Measurements from ENCODE around the gene CDKN1B.

Gene CDKN1B

DNA sequence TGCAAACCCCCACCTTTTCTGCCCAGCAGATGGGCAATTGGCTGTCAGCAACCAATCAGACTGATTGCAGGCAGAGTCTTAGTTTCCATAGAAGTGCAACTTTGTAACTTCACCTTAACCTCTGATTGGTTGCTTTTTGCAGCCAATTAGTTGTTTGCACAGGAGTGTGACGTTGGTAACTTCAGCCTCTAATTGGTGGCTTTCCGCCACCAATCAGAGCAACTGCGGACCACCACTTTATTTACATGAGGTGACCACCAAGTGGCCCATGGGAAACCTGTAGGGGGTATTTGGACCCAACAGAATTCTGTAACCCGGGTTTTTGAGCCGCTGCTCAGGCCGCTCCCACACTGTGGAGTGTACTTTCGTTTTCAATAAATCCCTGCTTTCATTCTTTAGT is 32.3 kb downstream of the CDKN1B start:
- peak overlapping the region; percentile 24 for H3K4me3 ChIP-seq (ENCODE audit: low read length)
- TF ChIP-seq, protein P1, sequence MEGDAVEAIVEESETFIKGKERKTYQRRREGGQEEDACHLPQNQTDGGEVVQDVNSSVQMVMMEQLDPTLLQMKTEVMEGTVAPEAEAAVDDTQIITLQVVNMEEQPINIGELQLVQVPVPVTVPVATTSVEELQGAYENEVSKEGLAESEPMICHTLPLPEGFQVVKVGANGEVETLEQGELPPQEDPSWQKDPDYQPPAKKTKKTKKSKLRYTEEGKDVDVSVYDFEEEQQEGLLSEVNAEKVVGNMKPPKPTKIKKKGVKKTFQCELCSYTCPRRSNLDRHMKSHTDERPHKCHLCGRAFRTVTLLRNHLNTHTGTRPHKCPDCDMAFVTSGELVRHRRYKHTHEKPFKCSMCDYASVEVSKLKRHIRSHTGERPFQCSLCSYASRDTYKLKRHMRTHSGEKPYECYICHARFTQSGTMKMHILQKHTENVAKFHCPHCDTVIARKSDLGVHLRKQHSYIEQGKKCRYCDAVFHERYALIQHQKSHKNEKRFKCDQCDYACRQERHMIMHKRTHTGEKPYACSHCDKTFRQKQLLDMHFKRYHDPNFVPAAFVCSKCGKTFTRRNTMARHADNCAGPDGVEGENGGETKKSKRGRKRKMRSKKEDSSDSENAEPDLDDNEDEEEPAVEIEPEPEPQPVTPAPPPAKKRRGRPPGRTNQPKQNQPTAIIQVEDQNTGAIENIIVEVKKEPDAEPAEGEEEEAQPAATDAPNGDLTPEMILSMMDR (conservative IDR thresholded peaks at IDR 0.05; ENCODE audit: low read length), result no peak
- DNase-seq (ENCODE audit: low read depth), result peak; percentile 69

DNA sequence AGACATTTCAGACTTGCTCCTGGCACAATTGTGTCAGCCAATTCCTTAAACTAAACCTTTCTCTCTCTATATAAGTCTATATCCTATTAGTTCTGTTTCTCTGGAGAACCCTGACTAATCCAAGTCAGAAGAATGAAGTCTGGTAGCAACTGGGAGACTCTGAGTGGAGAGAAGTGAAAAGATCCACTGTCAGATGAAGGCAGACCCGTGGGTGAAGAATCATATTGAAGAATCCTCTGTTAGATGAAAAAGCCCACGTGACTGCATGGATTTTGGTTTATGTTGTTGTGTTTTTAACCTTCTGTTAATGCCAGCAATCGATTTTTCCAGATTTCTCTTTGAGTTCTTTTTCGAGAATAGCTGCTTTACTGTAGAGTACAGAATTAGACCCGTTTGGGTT is 38.8 kb downstream of the CDKN1B start:
- TF ChIP-seq, protein P1 (conservative IDR thresholded peaks at IDR 0.05; ENCODE audit: low read length), result no peak
- H3K4me3 ChIP-seq (ENCODE audit: low read length), result no peak overlapping the region
- no peak for DNase-seq (ENCODE audit: low read depth)

DNA sequence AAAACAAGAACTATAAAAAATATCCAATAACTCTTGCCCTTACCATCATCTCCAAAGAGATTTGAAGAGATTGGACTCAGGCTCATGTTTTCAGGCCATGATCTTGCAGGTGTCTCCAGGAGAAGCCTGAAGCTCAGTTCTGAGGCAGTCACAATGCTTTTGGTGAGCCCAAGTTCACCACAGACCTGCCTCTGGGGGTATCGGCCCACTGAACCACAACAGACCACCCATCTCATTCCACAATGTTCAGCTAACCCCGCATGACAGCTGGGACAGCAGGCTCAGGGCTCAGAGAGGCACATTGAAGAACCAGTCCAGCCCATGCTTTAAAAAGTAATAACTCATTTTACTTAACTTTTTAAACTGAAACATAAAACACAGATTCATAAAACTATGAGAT is 40.0 kb downstream of the CDKN1B start:
- TF ChIP-seq, protein P1 (conservative IDR thresholded peaks at IDR 0.05; ENCODE audit: low read length), result no peak
- DNase-seq (ENCODE audit: low read depth), result no peak
- H3K4me3 ChIP-seq (ENCODE audit: low read length), result no peak overlapping the region

DNA sequence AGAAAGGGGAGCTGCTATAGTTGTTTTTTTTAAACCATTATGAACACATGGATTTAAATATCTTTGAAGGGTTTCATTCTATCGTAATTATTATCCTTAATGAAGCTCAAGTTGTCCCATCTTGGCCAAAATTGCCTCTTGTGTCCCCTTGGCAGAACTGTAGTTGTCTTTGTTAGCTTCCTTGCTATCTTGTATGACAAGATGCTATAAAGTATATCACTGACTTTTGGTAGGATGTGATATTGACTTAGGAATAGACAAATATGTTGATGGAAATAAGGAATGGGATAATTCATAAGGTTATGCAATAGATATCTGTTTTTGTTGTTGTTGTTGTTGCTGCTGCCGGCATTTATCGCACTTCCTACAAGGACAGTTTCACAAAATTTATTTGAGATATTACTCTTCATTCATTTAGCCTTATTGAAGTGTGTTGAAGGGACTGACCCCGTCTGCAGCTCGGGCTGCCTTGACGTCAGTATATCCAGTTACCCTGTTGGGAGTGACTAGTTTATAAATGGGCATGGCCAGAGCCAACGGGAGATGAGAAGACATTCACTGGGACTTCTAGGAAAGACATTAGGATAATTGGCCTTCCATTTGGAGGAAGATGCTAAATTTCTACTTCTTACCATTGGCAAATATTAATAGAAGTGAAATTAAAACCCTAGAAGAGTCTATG is 42.2 kb downstream of the CDKN1B start:
- no peak overlapping the region for H3K4me3 ChIP-seq (ENCODE audit: low read length)
- DNase-seq (ENCODE audit: low read depth), result no peak
- TF ChIP-seq, protein P1 (conservative IDR thresholded peaks at IDR 0.05; ENCODE audit: low read length), result no peak

GRCh38 chr12:12764824-12765223 is 47.7 kb downstream of the CDKN1B start:
- H3K4me3 ChIP-seq (ENCODE audit: low read length), result no peak overlapping the region
- no peak for DNase-seq (ENCODE audit: low read depth)
- TF ChIP-seq, protein P1 (conservative IDR thresholded peaks at IDR 0.05; ENCODE audit: low read length), result no peak

DNA sequence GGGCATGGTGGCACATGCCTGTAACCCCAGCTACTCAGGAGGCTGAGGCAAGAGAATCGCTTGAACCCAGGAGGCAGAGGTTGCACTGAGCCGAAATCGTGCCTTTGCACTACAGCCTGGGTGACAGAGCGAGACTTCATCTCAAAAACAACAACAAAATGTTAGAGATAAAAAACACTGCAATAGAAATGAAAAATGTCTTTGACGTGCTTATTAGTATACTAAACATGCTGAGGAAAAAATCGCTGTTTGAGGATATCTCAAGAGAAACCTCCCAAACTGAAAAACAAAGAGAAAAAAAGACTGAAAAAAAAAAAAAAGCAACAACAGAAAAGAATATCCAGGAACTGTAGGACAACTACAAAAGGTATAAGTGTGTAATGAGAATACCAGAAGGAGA is 53.1 kb downstream of the CDKN1B start:
- no peak overlapping the region for H3K4me3 ChIP-seq (ENCODE audit: low read length)
- TF ChIP-seq, protein P1 (conservative IDR thresholded peaks at IDR 0.05; ENCODE audit: low read length), result no peak
- no peak for DNase-seq (ENCODE audit: low read depth)

Measured in AG10803 (cell line).